Femur (tissue), 1 donor: ENCODE data around the gene ZBTB34.
A peak's percentile ranks its signal among the peaks of the same experiment; 100 is the strongest.
"Not testable (repeated sequence)": the region's sequence is repeated elsewhere in the genome, so short reads cannot be mapped to it uniquely, and the experiment has no call there.

Experiments used
- DNase-seq: peaks from one replicate; pipeline ENCODE4 v3.0.0-alpha.2; 2017

ZBTB34 gene, protein sequence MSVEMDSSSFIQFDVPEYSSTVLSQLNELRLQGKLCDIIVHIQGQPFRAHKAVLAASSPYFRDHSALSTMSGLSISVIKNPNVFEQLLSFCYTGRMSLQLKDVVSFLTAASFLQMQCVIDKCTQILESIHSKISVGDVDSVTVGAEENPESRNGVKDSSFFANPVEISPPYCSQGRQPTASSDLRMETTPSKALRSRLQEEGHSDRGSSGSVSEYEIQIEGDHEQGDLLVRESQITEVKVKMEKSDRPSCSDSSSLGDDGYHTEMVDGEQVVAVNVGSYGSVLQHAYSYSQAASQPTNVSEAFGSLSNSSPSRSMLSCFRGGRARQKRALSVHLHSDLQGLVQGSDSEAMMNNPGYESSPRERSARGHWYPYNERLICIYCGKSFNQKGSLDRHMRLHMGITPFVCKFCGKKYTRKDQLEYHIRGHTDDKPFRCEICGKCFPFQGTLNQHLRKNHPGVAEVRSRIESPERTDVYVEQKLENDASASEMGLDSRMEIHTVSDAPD

DNA sequence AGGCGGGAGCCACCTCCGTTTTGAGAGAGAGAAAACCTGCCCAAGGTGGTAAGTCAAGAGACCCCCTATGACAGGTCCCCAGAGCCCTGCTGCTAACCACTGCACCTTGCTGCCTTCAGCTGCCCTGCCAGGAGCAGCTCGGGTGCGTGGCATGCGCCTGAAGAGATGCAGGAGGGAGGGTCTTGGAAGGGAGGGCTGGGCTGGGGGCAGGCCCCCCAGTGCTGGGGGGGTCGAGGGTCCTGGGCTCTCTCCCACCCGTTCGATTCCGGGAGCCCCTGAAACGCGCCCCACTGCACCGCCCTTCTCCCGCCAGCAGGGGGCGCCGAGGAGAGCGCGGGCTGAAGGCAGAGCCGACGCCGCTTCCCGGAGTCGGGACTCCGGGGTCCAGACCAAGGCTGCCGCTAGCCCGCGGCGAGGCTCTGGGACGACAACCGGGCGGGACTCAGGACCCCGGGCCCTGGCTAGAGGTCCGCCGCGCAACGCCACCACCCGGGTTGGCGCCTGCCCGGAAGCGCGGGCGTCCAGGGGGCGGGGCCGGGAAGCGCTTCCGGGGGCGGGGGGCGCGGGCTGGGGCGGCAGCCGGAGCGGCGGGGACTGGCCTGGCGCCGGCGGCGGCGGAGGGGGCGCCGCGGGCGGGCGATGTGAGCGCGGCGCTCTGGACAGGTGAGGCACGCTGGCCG lies at the start of gene ZBTB34:
TSS of gene ZBTB34 (plus strand) at position 563 of the 680 bp plus-strand sequence. CDS start 18,761 bp downstream, outside the sequence.
- peak; percentile 82 for DNase-seq

DNA sequence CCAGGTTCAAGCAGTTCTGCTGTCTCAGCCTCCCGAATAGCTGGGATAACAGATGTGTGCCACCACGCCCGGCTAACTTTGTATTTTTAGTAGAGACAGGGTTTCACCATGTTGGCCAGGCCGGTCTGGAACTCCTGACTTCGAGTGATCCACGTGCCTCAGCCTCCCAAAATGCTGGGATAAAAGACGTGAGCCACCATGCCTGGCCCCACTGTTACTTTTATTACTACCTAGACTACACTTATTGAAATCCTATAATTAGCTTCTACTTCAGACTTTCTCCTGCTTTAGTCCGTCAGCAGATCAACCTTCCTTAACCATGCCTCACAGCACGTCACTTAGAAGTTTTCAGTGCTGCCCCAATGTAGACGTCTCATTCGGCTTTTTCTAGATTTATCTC lies 47.4 kb upstream of the ZBTB34 start:
- DNase-seq: no peak

DNA sequence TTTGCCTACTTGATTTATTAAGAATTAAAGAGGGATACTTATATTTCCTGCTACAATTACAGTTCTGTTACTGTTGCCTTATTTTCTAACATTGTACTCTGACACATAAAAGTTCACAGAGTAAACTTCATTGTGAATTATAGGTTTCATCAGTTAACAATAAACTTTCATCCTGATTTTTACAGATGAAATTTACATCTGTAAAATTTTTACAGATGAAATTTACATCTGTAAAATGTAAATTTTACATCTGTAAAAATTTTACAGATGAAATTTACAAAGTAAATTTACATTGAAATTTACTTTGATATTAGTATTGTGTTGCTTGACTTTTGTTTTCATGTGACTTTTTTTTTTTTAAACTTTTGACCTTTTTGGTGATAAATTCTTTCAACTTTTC lies 46.3 kb upstream of the ZBTB34 start:
- no peak for DNase-seq

DNA sequence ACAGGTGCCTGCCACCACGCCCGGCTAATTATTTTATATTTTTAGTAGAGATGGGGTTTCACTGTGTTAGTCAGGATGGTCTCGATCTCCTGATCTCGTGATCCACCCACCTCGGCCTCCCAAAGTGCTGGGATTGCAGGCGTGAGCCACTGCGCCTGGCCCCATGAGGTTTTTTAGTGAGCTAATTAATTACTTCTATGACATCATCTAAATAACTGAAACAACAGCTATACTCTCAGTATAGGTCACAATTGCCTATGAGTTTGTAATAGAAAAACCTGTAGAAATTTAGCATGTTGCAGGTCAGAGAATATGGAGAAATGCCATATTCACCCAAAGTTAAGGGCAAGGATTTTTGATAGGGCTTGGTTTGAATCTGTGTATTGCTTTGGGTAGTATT lies 42.8 kb upstream of the ZBTB34 start:
- not testable (repeated sequence) for DNase-seq

DNA sequence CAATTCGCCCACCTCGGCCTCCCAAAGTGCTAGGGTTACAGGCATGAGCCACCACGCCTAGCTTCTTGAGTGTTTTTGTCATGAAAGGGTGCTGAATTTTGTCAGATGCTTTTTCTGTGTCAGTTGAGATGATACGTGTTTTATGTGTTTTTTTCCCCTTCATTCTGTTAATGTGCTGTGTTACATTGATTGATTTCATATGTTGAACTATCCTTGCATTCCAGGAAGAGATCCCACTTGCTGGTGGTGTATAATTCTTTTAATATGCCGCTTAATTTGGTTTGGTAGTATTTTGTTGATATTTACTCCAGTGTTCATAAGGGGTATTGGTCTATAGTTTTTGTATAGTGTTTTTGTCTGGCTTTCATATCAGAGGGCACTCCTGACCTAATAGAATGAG lies 42.0 kb upstream of the ZBTB34 start:
- no peak for DNase-seq

DNA sequence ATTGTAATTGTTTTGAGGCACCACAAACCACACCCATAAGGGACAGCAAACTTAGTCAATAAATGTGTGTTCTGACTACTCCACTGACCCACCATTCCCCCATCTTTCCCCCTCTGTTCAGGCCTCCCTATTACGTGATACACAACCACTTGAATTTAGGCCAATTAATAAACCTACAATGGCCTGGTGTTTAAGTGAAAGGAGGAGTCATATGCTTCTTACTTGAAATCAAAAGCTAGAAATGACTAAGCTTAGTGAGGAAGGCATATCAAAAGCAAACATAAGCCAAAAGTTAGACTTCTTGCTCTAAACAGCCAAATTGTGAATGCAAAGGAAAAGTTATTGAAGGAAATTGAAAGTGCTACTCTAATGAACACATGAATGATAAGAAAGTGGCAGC lies 41.0 kb upstream of the ZBTB34 start:
- no peak for DNase-seq

DNA sequence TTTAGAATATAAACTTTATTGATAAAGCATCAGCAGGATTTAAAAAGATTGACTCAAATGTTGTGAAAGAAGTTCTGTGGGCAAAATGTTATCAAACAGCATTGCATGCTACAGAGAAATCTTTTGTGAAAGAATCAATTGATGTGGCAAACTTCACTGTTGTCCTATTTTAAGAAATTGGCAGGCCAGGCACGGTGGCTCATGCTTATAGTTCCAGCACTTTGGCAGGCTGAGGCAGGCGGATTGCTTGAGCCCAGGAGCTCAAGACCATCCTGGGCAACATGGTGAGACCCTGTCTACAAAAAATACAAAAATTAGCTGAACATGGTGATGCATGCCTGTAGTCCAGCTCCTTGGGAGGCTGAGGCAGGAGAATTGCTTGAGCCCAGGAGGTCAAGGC lies 38.2 kb upstream of the ZBTB34 start:
- no peak for DNase-seq

DNA sequence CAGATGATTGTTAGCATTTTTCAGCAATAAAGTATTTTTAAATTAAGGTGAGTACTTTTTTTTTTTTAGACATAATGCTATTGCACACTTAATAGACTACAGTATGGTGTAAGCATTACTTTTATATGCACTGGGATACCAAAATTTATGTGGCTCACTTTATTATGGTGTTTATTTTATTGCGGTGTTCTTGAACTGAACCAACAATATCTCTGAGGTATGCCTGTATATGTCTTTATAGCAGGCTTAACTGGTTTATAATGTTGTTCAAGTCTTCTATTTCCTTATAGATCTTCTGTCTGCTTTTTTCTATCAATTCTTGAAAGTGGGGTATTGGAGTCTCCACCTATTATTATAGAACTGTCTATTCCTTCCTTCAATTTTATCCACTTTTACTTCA lies 37.6 kb upstream of the ZBTB34 start:
- DNase-seq: no peak

DNA sequence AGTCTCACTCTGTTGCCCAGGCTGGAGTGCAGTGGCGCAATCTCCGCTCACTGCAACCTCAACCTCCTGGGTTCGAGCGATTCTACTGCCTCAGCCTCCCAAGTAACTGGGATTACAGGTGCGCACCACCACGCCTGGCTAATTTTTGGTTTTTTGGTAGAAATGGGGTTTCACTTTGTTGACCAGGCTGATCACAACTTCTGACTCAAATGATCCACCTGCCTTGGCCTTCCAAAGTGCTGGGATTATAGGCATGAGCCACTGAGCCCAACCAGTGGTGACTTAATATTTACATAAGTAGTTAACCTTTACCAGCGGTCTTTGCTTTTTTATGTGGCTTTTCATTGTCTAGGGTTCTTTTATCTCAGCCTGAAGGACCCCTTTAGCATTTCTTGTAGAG lies 36.4 kb upstream of the ZBTB34 start:
- DNase-seq: not testable (repeated sequence)

DNA sequence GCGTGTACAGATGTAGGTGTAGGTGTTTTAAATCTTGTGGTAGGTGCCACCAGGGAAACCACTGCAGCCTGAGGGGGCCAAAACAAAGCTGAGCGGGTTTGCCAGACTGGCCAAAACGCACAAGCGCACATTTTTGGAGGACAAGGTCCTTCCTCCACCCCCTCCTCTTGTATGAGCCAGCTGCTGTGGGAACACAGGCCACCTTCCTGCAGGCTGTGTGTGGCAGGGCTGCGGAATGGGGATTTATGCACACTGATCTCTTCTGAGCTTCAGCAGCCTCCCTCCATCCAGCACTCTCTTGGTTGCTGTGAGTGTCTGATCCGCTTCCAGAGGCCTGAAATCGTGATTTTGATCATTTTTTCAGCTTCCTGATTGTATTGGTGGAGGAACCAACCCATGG lies 33.2 kb upstream of the ZBTB34 start:
- no peak for DNase-seq

DNA sequence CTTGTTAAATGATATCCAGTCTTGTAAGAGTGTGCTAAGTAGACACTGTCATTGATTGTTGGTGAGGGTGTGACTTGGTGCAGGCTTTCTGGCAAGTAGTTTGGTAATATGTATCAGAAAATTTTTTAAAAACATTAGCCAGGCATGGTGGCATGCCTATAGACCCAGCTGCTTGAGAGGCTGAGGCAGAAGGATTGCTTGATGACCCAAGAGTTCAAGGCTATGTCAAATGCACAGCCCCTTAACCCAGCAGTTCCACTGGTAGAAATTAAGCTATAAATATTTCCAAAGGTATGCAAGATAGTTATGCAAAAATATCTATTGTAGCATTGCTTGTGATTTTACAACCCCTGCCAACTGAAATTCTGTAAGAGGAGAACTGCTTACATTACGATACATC lies 31.4 kb upstream of the ZBTB34 start:
- DNase-seq: no peak

DNA sequence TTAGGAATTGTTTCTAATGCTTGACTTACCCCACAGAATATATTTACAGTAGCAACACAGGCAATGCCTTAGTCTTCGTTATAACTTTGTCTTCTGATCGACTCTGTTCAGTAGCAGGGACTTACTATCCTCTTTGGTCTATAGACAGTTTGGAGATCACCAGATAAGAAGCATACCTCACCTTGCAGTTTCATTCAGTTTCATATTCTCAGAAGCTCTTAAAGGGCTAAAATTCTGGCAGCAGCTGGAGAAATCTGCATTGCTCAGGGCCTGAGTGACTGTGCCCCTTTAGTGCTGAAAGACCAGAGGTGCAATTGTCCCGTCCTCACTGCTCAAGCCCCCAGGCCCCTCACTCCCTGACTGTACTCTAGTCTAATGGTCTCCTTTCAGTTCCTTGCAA lies 29.6 kb upstream of the ZBTB34 start:
- no peak for DNase-seq

DNA sequence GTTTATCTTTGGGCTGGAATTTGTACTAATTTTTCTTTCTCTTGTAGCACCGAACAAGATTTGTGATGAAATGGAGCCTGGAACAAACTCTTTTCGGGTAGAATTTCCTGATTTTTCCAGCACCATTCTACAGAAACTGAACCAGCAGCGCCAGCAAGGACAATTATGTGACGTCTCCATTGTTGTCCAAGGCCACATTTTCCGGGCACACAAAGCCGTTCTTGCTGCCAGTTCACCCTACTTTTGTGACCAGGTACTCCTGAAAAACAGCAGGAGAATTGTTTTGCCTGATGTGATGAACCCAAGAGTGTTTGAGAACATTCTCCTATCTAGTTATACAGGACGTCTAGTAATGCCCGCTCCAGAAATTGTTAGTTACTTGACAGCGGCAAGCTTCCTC lies 28.0 kb upstream of the ZBTB34 start:
- DNase-seq: no peak

DNA sequence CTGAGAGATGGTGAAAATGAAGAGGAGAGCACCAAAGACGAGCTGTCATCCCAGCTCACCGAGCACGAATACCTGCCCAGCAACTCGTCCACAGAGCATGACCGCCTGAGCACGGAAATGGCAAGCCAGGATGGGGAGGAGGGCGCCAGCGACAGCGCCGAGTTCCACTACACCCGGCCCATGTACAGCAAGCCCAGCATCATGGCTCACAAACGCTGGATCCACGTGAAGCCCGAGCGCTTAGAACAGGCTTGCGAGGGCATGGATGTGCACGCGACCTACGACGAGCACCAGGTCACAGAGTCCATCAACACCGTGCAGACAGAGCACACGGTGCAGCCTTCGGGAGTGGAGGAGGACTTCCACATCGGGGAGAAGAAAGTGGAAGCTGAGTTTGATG lies 27.4 kb upstream of the ZBTB34 start:
- DNase-seq: no peak

DNA sequence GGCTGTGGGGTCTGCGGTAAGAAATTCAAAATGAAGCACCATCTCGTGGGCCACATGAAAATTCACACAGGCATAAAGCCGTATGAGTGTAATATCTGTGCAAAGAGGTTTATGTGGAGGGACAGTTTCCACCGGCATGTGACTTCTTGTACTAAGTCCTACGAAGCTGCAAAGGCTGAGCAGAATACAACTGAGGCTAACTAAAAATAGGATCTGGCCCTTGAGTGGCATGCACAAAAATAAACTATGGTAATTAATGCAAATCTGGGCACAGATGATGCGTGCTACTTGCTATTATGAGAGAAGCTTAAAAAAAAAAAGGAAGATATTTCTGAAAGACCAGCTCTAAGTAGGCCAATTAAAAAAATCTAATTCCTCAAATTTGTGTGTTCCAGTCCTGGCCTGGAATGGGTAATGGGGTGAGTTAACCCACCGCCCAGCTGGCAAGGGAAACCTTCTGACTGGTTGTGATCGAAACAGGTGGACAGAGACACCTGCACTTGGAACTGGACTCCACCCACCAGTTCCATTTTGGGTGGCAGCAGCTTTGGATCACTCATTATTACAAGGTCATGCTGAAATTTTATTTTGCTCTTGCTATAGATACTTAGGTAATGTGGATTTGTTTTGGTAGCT lies 26.6 kb upstream of the ZBTB34 start:
- DNase-seq: no peak

DNA sequence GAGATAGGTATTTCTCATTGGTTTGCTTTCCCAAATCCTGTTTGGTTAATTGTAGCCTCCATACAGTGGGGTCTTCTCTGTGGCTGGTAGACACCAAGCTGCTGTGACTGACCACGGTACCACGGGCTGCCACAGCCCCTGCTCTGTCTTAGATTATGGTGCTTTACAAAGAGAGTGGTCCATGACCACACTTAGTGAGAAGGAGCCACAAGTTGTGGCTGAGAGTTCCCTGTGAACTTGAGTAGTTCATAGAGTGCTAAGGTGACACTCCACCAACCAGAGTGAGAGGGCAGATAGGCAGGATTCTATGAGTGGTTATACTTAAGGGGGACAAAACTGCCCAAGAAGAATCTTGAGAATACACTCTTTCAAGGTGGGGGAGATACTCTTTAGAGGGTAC lies 25.8 kb upstream of the ZBTB34 start:
- DNase-seq: no peak

DNA sequence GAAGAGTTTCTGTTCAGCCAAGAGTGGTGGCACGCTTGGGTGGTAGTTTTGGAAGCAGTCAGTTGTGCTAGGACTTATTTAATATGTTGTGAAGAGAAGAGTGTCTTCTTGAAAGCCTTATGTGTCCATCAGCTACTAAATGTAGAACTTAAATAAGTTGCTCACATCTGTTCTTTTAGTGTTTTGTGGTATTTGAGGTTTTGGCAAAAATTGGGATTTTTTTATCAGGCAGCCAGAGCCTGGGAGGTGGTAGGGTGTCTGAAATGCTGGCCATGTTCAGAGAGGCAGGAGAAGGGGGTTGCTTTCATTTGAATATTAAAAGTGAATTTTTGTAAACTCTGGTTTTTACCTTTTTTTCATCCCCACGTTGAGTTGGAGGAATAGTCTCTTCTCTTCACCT lies 24.2 kb upstream of the ZBTB34 start:
- DNase-seq: no peak

DNA sequence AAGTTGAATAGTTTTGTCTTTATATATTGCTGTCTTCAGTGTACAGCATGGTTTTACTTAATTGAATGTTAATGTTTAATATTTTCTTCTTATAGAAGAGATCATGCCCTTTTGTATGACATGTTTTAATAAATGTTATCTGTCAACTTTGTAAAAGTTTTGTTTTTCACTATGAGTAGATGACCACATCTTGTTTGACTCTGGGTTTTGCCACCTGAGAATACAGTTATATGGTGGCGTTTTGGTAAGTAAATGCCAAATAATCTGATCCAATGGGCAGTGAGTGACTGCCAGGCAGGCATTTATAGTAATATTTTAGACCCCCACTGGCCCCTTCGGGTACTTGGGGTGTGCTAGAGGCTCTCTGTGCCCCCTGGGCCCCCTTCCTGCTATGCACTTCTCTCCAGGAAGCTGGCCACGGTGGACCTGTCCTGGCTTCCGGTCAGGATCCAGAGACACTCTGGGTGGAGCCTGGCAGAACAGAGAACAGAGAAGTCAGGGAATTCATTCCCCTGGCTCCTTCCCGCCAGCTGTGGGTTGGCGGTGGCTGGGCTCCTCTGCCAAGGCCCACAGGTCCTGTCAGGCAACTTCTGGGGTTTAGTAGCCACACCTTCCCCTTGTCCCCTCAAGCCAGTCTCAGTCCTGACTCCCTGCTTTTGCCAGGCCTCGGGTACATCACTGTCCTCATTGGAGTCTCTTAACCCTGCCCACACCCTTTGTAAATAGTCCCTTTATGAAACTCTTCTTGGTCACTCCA lies 22.2 kb upstream of the ZBTB34 start:
- no peak for DNase-seq

DNA sequence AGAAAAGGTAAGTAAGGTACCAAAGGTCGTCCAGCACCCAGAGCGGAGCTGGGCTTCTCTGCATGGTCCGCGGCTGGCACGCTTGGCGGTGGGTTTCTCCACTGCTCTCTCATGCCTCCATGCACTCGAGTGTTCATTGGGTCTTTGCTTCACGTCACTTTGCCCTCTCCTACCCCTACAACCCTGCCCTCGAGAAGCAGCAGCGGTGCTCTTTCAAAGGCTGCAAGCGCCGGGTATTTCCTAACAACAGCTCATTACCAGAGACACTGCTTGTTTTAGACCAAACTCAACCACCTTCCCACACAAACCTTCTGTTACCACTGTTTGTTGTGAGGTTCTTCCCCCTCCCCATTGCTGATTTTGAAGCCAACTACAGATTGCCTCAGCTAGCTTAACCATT lies 21.5 kb upstream of the ZBTB34 start:
- no peak for DNase-seq

DNA sequence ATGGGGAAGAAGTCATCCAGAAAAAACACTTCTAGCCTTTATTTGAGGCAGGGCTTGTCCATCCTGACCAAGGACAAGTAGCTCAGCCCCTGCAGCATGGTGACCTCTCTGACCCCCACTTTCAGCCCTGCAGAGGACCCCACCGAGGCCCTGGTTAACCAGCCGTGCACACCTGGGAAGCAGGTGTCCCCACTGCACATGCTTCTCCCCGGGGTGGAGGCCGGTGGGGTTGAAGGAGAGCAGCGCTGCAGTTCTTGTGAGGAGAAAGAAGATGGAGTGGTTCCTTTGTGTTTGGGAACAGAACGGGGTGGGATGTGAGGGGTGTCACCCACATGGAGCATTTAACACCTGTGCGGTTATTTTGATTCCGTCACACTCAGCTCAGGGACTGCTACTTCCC lies 21.1 kb upstream of the ZBTB34 start:
- no peak for DNase-seq

DNA sequence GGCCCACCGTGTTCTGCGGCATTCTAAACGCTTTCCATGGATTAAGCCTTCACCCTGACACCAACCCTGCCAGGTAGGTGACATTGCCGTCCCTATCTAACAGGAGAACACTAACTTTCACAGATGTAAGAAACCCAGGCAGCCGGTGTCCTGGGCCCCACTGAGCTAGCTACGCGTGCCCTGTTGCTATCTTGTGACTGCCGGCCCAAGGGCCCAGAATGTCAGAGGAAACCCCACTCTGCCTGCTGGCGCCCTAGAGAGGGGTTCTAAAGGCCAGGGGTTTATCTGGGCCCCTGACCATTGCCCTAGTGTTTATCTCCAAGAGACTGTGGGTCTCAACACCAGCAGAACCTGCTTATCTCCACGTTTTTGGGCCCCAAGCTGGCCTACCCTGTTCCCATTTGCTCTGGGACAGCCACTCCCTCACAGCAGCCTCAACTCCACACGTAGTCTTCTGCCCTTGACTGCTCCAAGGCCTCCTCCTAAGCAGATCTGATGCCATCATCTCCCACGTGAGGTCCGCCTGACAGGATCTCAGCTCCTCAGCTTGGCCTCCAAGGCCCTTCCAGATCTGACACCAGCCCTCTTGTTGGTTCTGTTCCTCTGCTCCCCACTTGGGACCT lies 18.1 kb upstream of the ZBTB34 start:
- no peak for DNase-seq

DNA sequence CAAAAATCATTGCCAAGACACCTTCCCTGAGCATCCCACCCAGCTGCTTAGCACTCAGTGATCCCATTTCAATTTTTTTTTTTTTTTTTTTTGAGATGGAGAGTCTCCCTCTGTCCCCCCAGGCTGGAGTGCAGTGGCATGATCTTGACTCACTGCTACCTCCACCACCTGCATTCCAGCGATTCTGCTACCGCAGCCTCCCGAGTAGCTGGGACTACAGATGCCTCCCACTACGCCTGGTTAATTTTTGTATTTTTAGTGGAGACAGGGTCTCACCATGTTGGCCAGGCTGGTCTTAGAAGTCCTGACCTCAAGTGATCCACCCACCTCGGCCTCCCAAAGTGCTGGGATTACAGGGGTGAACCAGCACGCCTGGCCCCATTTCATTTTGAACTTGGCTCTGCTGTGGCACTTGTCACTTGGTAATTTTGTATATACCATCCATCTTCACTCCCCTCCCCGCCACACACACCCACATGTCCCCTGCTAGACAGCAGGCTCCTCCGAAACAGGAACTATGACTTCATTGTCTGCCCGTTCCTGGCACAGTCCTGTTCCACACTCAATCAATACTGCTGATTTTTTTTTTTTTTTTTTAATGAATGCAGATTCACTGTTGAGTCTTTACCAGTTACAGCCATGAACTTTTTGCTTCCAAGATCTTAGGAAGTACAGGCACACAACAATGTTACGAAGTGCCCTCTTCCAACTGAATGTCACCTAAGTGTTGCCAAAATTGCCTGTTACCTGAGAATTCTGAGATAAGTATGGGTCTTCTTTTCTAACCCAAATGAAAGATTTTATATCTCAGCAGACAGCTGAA lies 17.3 kb upstream of the ZBTB34 start:
- DNase-seq: no peak
